Astrocyte (in vitro differentiated cells and primary cell): Measurements from ENCODE around the gene TAF4. TPM values are rescaled to one million over a fixed set of nuclear protein-coding genes. Genes with fewer than 3 reads are reported as not detected.

Experiments used
- DNase-seq: peaks from one replicate; pipeline ENCODE4 v3.0.0-alpha.2; 2010; ENCODE audit warnings: low read depth
- FAIRE-seq: peaks from 2 replicates; lab custom pipeline; 2011; peaks lifted over from hg19 to GRCh38; lab: Jason Lieb, UNC
- H2AFZ ChIP-seq: 2 replicates; pipeline ENCODE4 v1.6.0; 2012; ENCODE audit warnings: low read depth, low read length, inconsistent platforms
- H3K27ac ChIP-seq: 2 replicates; pipeline ENCODE4 v1.5.1; 2011; ENCODE audit warnings: low read depth, low read length, inconsistent platforms
- H3K27me3 ChIP-seq: 2 replicates; pipeline ENCODE4 v1.6.0; 2011; ENCODE audit warnings: low read length, inconsistent platforms; ENCODE audit not compliant: insufficient read depth
- H3K36me3 ChIP-seq: 2 replicates; pipeline ENCODE4 v1.5.1; 2011; ENCODE audit warnings: low read length, inconsistent platforms; ENCODE audit not compliant: insufficient read depth
- H3K4me1 ChIP-seq: 2 replicates; pipeline ENCODE4 v1.5.1; 2011; ENCODE audit warnings: low read length, inconsistent platforms; ENCODE audit not compliant: insufficient read depth
- H3K4me2 ChIP-seq: 2 replicates; pipeline ENCODE4 v1.6.0; 2012; ENCODE audit warnings: low read length, inconsistent platforms
- H3K4me3 ChIP-seq: 2 replicates; pipeline ENCODE4 v1.5.1; 2011; ENCODE audit warnings: low read depth, mild to moderate bottlenecking, low read length, inconsistent platforms; ENCODE audit not compliant: insufficient read depth
- H3K79me2 ChIP-seq: 2 replicates; pipeline ENCODE4 v1.6.0; 2012; ENCODE audit warnings: mild to moderate bottlenecking, low read length, inconsistent platforms; ENCODE audit not compliant: insufficient read depth
- H3K9ac ChIP-seq: 2 replicates; pipeline ENCODE4 v1.6.0; 2012; ENCODE audit warnings: mild to moderate bottlenecking, low read length, inconsistent platforms
- H3K9me3 ChIP-seq: 2 replicates; pipeline ENCODE4 v1.5.1; 2012; ENCODE audit warnings: low read depth, mild to moderate bottlenecking, low read length, inconsistent platforms; ENCODE audit not compliant: insufficient read depth
- H4K20me1 ChIP-seq: 2 replicates; pipeline ENCODE4 v1.6.0; 2012; ENCODE audit warnings: low read length, inconsistent platforms; ENCODE audit not compliant: insufficient read depth
- H3K27ac Mint-ChIP-seq: one replicate; pipeline ENCODE4 v1.8.0; 2021; ENCODE audit warnings: mild to moderate bottlenecking, mixed read lengths; ENCODE audit not compliant: unreplicated experiment
- H3K27me3 Mint-ChIP-seq: one replicate; pipeline ENCODE4 v1.8.0; 2021; ENCODE audit warnings: low read depth, mixed read lengths; ENCODE audit not compliant: unreplicated experiment
- H3K36me3 Mint-ChIP-seq: one replicate; pipeline ENCODE4 v1.8.0; 2021; ENCODE audit warnings: low read depth, mixed read lengths; ENCODE audit not compliant: unreplicated experiment
- H3K4me1 Mint-ChIP-seq: one replicate; pipeline ENCODE4 v1.8.0; 2021; ENCODE audit warnings: low read depth, mixed read lengths; ENCODE audit not compliant: unreplicated experiment
- H3K4me3 Mint-ChIP-seq: one replicate; pipeline ENCODE4 v1.8.0; 2021; ENCODE audit warnings: mild to moderate bottlenecking, moderate library complexity, mixed read lengths; ENCODE audit not compliant: unreplicated experiment
- H3K9me3 Mint-ChIP-seq: one replicate; pipeline ENCODE4 v1.8.0; 2021; ENCODE audit warnings: mild to moderate bottlenecking, mixed read lengths; ENCODE audit not compliant: unreplicated experiment
- EZH2 ChIP-seq: IDR thresholded peaks from 2 replicates; pipeline ENCODE4 v1.6.1; 2012; ENCODE audit warnings: mild to moderate bottlenecking, low read length, inconsistent platforms; ENCODE audit not compliant: insufficient read depth
- total RNA-seq: library from RNA; stranded (reverse); gene quantifications from 2 replicates; pipeline ENCODE4 v1.2.1, GENCODE V29; 2021
- TF ChIP-seq, protein P1 (sequence below): IDR thresholded peaks from 2 replicates; pipeline ENCODE4 v1.5.1; 2011; ENCODE audit warnings: low read depth, mild to moderate bottlenecking, inconsistent platforms, low read length, moderate library complexity; ENCODE audit not compliant: insufficient read depth

Gene TAF4
- total RNA-seq, 1 donor from 2014 or later = 11.8 TPM

DNA sequence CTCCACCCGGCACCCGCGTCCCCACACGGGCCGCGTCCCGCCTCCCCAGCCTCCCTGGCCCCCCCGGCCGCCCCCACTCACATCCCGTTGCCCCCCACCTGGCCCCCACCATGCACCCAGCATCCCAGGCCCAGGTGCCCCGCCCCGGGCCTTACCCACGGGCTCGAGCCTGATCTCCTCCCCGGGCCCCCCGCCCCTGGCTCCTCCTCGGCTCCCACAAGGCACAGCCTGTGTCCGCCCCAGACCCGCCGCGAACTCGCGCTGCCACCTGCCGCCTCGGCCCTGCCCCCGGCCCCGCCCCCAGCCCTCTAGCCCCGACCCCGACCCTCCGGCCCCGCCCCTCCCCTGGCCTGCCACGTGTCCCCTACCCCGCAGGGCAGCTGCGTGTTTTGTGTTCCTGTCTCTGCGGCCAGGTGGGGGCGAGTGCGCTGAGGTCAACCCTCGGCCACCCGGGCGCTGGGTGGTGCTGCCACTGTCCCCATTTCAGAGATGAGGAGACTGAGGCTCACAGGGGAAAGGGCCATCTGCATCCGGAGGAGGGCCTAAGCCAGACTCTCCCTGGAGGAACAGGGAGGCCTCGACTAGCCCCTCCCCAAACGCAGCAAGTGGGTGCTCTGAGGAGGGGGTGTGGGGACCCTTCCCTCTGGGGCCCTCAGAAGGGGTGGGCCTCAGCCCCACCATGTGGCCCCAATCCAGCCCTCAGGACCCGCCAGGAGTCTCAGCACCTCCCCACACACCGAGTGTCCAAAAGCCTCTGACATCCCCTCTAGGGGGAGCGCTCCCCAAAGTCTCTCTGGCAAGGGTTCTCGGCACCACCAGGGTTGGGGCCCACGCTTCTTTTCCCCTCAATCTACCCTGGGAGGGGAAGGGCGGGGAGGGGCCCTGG is 99.8 kb downstream of the TAF4 start:
- peaks cover 10% of the 10 kb centered on the region for H3K27me3 ChIP-seq
- H3K36me3 ChIP-seq = no peaks in the 10 kb centered on the region
- no peak for DNase-seq
- Mint-ChIP-seq H3K9me3 (peaks cover 2% of the 10 kb centered on the region), H3K36me3 (peaks cover 3% of the 10 kb centered on the region), H3K4me1 (no peaks in the 10 kb centered on the region), H3K27ac (no peak overlapping the region), H3K4me3 (no peak overlapping the region), H3K27me3 (no peaks in the 10 kb centered on the region)
- H3K4me1 ChIP-seq = no peaks in the 10 kb centered on the region
- H3K27ac ChIP-seq = no peak overlapping the region
- peak; percentile 15 for TF ChIP-seq EZH2
- TF ChIP-seq, protein P1, sequence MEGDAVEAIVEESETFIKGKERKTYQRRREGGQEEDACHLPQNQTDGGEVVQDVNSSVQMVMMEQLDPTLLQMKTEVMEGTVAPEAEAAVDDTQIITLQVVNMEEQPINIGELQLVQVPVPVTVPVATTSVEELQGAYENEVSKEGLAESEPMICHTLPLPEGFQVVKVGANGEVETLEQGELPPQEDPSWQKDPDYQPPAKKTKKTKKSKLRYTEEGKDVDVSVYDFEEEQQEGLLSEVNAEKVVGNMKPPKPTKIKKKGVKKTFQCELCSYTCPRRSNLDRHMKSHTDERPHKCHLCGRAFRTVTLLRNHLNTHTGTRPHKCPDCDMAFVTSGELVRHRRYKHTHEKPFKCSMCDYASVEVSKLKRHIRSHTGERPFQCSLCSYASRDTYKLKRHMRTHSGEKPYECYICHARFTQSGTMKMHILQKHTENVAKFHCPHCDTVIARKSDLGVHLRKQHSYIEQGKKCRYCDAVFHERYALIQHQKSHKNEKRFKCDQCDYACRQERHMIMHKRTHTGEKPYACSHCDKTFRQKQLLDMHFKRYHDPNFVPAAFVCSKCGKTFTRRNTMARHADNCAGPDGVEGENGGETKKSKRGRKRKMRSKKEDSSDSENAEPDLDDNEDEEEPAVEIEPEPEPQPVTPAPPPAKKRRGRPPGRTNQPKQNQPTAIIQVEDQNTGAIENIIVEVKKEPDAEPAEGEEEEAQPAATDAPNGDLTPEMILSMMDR = no peak
- no peak for FAIRE-seq
- H3K4me2 ChIP-seq = no peak overlapping the region
- H3K9me3 ChIP-seq = no peaks in the 10 kb centered on the region
- no peaks in the 10 kb centered on the region for H4K20me1 ChIP-seq
- no peak overlapping the region for H2AFZ ChIP-seq
- H3K4me3 ChIP-seq = no peak overlapping the region
- no peak overlapping the region for H3K9ac ChIP-seq
- H3K79me2 ChIP-seq = no peaks in the 10 kb centered on the region

DNA sequence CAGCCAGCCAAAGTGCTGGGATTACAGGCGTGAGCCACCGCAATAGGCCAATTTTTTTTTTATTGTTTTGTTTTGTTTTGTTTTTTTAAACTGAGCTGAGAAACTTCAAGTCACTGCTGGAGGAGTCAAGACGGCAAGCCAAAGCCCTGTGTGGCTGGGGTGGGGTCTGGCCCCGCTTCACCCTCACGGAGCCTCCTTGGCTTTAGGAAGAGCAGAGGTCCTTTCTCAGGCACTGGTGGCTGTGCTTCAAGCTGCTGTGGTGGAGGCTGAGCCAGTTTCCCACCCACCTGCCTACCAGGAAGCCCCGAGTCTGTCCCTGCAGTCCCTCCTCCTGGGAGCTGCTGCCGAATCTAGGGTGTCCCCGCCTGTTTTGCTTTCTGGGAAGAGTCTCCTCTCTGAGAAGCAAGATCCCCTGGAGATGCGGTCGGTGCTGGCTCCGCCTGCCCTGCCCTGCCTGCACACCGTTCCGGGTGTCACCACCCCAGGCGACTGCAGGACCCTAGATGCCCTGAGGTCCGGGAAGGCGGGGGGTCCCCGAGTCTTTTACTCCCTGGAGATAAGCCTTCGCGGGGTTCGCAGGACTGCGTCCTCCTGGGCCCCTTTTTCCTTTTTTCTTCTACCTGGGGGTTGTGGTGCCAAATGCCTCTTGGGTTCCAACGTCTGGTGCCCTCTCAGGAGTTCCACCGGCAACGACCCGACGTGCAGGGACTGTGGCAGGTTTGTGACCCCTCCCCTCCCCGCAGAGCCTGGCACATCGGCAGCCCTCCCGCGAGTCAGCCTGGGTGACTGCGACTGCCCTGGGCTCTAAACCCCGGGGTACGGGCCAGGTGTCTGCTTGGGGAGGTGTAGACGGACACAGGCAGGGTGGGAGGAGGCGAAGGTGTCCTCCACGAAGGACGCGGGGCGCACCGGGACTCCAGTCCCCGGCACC is 100.7 kb downstream of the TAF4 start:
- H3K9ac ChIP-seq = no peak overlapping the region
- Mint-ChIP-seq H3K36me3 (no peaks in the 10 kb centered on the region), H3K9me3 (peaks cover 2% of the 10 kb centered on the region), H3K27ac (no peak overlapping the region), H3K27me3 (no peaks in the 10 kb centered on the region), H3K4me1 (no peaks in the 10 kb centered on the region), H3K4me3 (no peak overlapping the region)
- no peak overlapping the region for H3K4me2 ChIP-seq
- no peaks in the 10 kb centered on the region for H3K9me3 ChIP-seq
- no peak for FAIRE-seq
- no peak overlapping the region for H3K4me3 ChIP-seq
- H3K36me3 ChIP-seq = no peaks in the 10 kb centered on the region
- peaks cover 10% of the 10 kb centered on the region for H3K27me3 ChIP-seq
- no peaks in the 10 kb centered on the region for H3K4me1 ChIP-seq
- no peak for DNase-seq
- no peaks in the 10 kb centered on the region for H4K20me1 ChIP-seq
- H3K27ac ChIP-seq = no peak overlapping the region
- TF ChIP-seq EZH2 = peak; percentile 93
- TF ChIP-seq, protein P1 = no peak
- no peak overlapping the region for H2AFZ ChIP-seq
- no peaks in the 10 kb centered on the region for H3K79me2 ChIP-seq
